NOMO-1 treated with DMSO at 0.1 percent for 48 hours (cell line): ENCODE results near the gene TRMT61A.
"Not testable (repeated sequence)": the region's sequence is repeated elsewhere in the genome, so short reads cannot be mapped to it uniquely, and the experiment has no call there.

Source experiments
- DNase-seq: peaks from one replicate; lab custom pipeline; 2025; ENCODE audit not compliant: unreplicated experiment; lab: John Stamatoyannopoulos, UW

TRMT61A gene

GRCh38 chr14:103508521-103509329 is 20.3 kb upstream of the TRMT61A start:
- DNase-seq: no peak

GRCh38 chr14:103509864-103510723 is 18.9 kb upstream of the TRMT61A start:
- no peak for DNase-seq

GRCh38 chr14:103510724-103511693 is 18.0 kb upstream of the TRMT61A start:
- DNase-seq: no peak

GRCh38 chr14:103512180-103512579 is 16.8 kb upstream of the TRMT61A start:
- not testable (repeated sequence) for DNase-seq

GRCh38 chr14:103512701-103513611 is 16.0 kb upstream of the TRMT61A start:
- DNase-seq: no peak

GRCh38 chr14:103514596-103515421 is 14.2 kb upstream of the TRMT61A start:
- DNase-seq: no peak

- no peak for DNase-seq
These were observed 12.4 kb upstream of the TRMT61A start for GRCh38 chr14:103516426-103517173.

- no peak for DNase-seq
These were observed 11.8 kb upstream of the TRMT61A start for GRCh38 chr14:103517174-103517566.

- no peak for DNase-seq
These were observed 11.1 kb upstream of the TRMT61A start for GRCh38 chr14:103517721-103518421.

- no peak for DNase-seq
These were observed 10.5 kb upstream of the TRMT61A start for GRCh38 chr14:103518422-103519042.

- no peak for DNase-seq
These were observed 9.8 kb upstream of the TRMT61A start for GRCh38 chr14:103519043-103519836.

- DNase-seq: no peak
These were observed 9.2 kb upstream of the TRMT61A start for GRCh38 chr14:103519837-103520212.

- no peak for DNase-seq
These were observed 8.7 kb upstream of the TRMT61A start for GRCh38 chr14:103520269-103520656.

GRCh38 chr14:103520657-103521437 is 8.1 kb upstream of the TRMT61A start:
- DNase-seq: peak; percentile 83

GRCh38 chr14:103521438-103521950 is 7.5 kb upstream of the TRMT61A start:
- DNase-seq: no peak
